ENCODE results near the gene ERCC2.

The ERCC2 gene

DNA sequence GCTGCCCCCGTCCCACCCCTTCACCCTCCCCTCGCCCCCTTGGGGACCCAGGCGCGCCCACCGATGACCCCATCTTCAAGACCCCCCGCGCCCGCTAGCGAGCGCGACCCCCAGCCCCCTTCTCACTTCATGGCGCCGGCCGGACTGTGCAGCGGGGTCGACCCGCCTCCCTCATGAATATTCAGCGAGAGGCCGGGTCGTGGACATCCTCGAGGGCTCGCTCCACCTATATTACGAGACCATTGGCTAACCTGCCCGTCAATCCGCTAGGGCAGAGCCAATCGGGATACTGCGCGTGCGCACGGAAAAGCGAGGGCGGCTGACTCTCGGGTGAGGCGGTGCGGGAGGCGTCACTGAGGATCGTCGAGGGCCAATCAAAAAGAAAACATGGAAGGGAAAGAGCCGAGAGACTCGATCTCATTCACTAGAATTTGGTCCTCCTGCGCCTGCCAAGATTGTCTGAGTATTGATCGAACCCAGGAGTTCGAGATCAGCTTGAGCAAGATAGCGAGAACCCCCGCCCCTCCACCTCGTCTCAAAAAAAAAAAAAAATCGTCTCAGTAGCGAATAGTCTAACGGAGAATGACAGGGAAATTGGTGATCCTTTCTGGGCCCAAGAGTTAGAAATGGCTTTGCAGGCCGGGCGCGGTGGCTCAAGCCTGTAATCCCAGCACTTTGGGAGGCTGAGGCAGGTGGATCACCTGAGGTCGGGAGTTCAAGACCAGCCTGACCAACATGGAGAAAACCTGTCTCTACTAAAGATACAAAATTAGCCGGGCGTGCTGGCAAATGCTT, at the start of gene ERCC2:
Gene ERCC2, minus strand, starts transcription at position 164 of the 795 bp plus-strand sequence. Its CDS starts 33 bp downstream, at position 131.
- TF ChIP-seq, protein P1, sequence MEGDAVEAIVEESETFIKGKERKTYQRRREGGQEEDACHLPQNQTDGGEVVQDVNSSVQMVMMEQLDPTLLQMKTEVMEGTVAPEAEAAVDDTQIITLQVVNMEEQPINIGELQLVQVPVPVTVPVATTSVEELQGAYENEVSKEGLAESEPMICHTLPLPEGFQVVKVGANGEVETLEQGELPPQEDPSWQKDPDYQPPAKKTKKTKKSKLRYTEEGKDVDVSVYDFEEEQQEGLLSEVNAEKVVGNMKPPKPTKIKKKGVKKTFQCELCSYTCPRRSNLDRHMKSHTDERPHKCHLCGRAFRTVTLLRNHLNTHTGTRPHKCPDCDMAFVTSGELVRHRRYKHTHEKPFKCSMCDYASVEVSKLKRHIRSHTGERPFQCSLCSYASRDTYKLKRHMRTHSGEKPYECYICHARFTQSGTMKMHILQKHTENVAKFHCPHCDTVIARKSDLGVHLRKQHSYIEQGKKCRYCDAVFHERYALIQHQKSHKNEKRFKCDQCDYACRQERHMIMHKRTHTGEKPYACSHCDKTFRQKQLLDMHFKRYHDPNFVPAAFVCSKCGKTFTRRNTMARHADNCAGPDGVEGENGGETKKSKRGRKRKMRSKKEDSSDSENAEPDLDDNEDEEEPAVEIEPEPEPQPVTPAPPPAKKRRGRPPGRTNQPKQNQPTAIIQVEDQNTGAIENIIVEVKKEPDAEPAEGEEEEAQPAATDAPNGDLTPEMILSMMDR (IDR thresholded peaks at IDR 0.05; ENCODE audit: low read depth, low read length, missing control alignments), result no peak
- in situ Hi-C loops (cut with HindIII; ENCODE audit: low sequenced_read_pairs), result no loop called here
- H3K4me3 ChIP-seq (ENCODE audit: low read depth, low read length), result peak within 1 kb of the TSS; percentile 78
- DNase-seq (ENCODE audit: low read depth), result peak; percentile 98

- TF ChIP-seq, protein P1 (IDR thresholded peaks at IDR 0.05; ENCODE audit: low read depth, low read length, missing control alignments), result no peak
- no peak overlapping the region for H3K4me3 ChIP-seq (ENCODE audit: low read depth, low read length)
- no peak for DNase-seq (ENCODE audit: low read depth)
- in situ Hi-C loops (cut with HindIII; ENCODE audit: low sequenced_read_pairs), result no loop called here
Observed at GRCh38 chr19:45419895-45420294, 49.5 kb upstream of the ERCC2 start.

DNA sequence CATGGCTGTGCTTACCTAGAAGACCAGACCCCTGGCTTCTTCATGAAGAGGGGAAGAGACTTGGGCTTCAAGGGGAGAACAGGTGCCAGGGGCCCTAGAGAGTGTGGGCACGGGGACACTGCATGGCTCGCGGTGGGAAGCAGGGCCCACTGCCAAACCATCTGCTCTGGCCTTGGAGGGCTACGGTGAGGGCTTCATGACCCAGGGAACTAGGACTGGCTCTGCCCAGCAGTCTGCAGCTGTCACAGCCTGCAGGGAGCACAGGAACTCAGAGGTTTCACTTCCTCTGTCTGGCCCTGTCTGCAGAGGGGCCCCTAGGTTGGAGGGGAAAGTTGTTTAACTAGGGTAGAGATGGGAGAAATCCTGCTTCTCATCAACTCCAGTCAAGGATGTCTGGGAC, 49.0 kb upstream of the ERCC2 start:
- TF ChIP-seq, protein P1 (IDR thresholded peaks at IDR 0.05; ENCODE audit: low read depth, low read length, missing control alignments), result no peak
- H3K4me3 ChIP-seq (ENCODE audit: low read depth, low read length), result no peak overlapping the region
- in situ Hi-C loops (cut with HindIII; ENCODE audit: low sequenced_read_pairs), result no loop called here
- DNase-seq (ENCODE audit: low read depth), result no peak

- no peak for DNase-seq (ENCODE audit: low read depth)
- H3K4me3 ChIP-seq (ENCODE audit: low read depth, low read length), result no peak overlapping the region
- in situ Hi-C loops (cut with HindIII; ENCODE audit: low sequenced_read_pairs), result no loop called here
- TF ChIP-seq, protein P1 (IDR thresholded peaks at IDR 0.05; ENCODE audit: low read depth, low read length, missing control alignments), result no peak
Observed at GRCh38 chr19:45418802-45419201, 48.4 kb upstream of the ERCC2 start.

- TF ChIP-seq, protein P1 (IDR thresholded peaks at IDR 0.05; ENCODE audit: low read depth, low read length, missing control alignments), result no peak
- DNase-seq (ENCODE audit: low read depth), result no peak
- in situ Hi-C loops (cut with HindIII; ENCODE audit: low sequenced_read_pairs), result no loop called here
- H3K4me3 ChIP-seq (ENCODE audit: low read depth, low read length), result no peak overlapping the region
Observed at GRCh38 chr19:45417151-45417550, 46.8 kb upstream of the ERCC2 start.

GRCh38 chr19:45414468-45414867, 44.1 kb upstream of the ERCC2 start:
- TF ChIP-seq, protein P1 (IDR thresholded peaks at IDR 0.05; ENCODE audit: low read depth, low read length, missing control alignments), result no peak
- in situ Hi-C loops (cut with HindIII; ENCODE audit: low sequenced_read_pairs), result no loop called here
- no peak overlapping the region for H3K4me3 ChIP-seq (ENCODE audit: low read depth, low read length)

More at GRCh38 chr19:45414468-45414867, 44.1 kb upstream of the ERCC2 start:
- DNase-seq (ENCODE audit: low read depth), result no peak
